Ishikawa (cell line): Measurements from ENCODE around the gene AARSD1.

Experiments
- CEBPB ChIP-seq: IDR thresholded peaks from 2 replicates; pipeline ENCODE4 v1.6.1; 2012
- EP300 ChIP-seq: IDR thresholded peaks from 2 replicates; pipeline ENCODE4 v1.6.1; 2012; ENCODE audit warnings: borderline replicate concordance
- RAD21 ChIP-seq: IDR thresholded peaks from 2 replicates; pipeline ENCODE4 v1.6.1; 2012; ENCODE audit warnings: low read depth
- YY1 ChIP-seq: IDR thresholded peaks from 2 replicates; pipeline ENCODE4 v1.6.1; 2012; ENCODE audit warnings: low read depth
- TF ChIP-seq, protein P1 (sequence below): IDR thresholded peaks from 2 replicates; pipeline ENCODE4 v1.6.1; 2012

DNA sequence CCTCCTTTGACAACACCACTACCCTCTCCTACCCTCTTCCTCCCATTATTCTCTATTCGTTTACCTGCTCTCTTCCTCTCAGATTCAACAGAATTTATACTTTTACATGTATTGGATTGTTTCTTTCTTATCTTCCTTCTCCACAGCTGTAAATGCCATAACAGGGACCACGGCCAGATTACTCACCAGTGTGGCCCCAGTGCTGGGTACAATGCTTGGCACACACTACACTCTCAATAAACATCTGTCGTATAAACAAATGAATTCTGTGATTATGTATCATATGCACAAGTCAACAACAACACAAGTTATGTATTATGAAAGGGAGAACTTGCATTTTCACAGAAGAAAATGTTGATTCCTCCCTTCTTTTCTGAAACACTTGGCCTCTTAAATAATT is 20.0 kb downstream of the AARSD1 start:
- TF ChIP-seq YY1, result no peak
- no peak for TF ChIP-seq CEBPB
- TF ChIP-seq, protein P1, sequence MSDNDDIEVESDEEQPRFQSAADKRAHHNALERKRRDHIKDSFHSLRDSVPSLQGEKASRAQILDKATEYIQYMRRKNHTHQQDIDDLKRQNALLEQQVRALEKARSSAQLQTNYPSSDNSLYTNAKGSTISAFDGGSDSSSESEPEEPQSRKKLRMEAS, result no peak
- no peak for TF ChIP-seq EP300
- TF ChIP-seq RAD21, result no peak
